ENCODE results near the gene PANK1.
"Not testable (repeated sequence)": the region's sequence is repeated elsewhere in the genome, so short reads cannot be mapped to it uniquely, and the experiment has no call there.

PANK1 gene

GRCh38 chr10:89574368-89574767, 70.7 kb downstream of the PANK1 start:
- DNase-seq (ENCODE audit: low read depth, low spot score): no peak

GRCh38 chr10:89567576-89568245, 77.3 kb downstream of the PANK1 start:
- DNase-seq (ENCODE audit: low read depth, low spot score): no peak

DNA sequence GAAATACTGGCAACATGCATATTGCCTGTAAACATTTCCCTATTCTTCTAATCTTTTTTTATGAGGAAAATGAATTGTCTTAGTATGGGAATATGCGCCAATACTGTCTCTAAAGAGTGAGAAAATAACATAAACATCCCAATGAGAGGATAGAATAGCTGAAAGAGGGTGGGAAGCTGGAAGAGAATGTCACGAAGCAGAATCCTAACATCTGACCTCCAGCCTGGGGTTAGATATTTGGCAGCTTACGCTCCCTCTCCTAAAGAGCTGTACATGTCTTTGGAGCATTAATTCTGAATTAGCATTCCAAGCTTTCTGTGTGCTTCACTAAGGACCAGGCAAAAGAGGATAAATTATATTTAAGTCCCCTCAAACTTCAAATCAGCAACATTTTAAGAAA, 78.0 kb downstream of the PANK1 start:
- DNase-seq (ENCODE audit: low read depth, low spot score): no peak

DNA sequence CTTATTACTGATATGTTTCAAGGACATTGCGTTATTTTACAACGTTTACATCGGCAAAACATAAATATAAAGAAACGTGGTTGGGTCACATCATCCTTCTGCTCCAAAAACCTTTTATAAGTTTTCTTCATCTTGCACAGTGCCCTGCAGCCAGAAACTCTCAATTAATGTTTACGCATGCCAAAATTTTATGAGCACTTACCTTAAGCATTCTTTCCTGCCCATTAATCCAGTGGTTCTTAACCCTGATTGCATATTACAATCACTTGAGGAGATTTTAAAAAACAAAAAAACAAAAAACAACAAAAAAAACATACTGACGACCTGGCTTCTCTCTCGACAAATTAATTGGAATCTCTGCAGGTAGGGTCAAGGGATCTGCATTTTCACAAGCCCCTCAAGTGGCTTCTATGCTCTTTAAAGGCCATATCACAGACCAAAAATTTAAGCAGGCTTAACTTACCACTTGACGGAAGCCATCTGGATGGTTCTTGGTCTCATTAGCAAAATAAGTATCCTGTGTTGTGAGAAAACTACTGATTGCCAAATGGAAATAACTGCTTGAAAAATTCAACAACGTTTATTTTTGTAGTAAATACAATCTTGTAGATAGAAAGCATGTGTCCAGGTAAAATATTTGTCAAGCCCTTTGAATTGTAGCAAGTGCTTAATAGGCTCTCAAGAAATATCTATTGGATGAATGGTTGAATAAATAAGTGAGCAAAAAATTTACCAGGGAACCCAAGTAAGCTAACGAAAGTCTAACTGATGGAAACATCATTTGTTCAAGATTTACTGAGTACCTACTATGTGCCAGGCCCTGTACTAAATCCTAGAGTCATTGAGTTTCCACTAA, 78.7 kb downstream of the PANK1 start:
- no peak for DNase-seq (ENCODE audit: low read depth, low spot score)

- no peak for DNase-seq (ENCODE audit: low read depth, low spot score)
These were observed 79.9 kb downstream of the PANK1 start for GRCh38 chr10:89565180-89565579.

DNA sequence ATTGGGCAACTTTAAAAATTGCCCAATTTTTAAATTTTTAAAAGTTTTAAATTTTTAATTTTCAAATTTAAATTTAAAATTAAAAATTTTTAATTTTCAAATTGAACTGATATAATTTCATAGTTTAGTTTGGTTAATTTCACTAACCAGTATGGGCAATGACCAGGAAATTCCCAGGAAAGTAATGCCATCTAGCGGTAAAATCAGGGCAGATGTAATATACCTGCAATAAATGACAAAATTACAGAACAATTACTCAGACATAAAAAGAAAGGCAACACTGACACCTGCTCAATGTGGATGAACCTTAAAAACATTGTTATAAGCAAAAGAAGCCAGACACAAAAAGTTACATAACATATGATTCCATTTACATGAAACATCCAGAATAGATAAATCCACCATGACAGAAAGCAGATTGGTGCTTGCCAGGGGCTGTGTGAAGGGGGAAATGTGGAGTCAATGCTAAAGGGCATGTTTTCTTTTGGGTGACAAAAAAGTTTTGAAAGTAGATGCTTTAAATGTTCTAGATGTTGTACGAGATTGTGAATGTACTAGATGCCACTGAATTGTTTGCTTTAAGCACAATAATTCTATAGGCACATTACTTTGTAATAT, 81.1 kb downstream of the PANK1 start:
- no peak for DNase-seq (ENCODE audit: low read depth, low spot score)

DNA sequence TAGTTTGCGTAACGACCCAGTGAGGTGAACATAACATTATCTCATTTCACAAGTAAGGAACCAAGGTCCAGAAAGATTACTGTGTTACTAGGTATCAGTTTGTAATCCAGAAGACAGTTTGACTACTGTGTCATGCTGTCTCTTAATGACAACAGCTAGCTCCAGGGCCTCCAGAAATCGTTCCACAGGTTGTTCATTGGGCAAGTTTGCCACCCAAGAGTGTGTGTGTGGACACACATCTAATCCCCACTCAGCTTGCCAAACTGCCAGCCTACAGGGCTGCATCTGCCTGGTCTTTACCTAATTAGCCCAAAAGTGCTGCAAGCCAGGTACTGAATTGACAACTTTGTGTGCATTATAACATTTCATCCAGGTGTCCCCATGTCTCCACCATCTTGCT, 81.7 kb downstream of the PANK1 start:
- DNase-seq (ENCODE audit: low read depth, low spot score): no peak

DNA sequence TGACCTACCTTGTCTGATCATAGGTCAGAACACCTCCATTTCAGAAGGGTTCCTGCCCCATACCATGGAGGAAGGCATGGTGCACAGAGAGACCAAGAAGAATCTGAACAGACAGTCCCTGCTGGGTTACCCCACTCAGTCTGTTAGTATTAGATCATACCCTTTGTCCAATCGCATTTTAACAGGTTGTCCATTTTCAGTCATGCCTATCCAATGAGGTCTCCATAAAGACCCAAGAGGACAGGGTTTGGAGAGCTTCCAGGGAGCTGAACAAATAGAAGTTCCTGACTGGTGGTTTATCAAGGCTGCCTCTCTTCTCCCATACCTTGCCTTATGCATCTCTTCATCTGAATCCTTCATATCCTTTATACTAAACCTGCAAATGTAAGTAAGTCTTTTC, 88.4 kb downstream of the PANK1 start:
- no peak for DNase-seq (ENCODE audit: low read depth, low spot score)

- DNase-seq (ENCODE audit: low read depth, low spot score): no peak
These were observed 89.2 kb downstream of the PANK1 start for GRCh38 chr10:89555688-89556445.

DNA sequence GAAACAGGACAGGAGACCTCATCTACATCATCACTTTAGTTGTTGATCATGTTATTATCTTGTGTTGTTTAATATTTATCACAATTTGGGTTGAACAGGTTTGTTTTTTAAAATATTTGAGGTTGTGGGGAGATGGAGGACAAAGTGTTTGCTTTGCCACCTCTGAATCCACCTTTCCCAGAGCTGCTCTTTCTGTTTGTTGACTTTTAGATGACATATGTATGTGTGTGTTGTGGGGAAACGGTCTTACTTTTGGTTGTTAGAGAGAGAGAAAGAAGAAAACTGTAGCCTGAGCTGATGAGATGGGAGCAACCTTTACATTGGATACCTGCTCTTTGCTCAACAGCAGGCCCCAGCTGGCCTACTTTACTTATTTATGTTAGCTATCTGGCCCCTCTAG, 90.6 kb downstream of the PANK1 start:
- no peak for DNase-seq (ENCODE audit: low read depth, low spot score)

- no peak for DNase-seq (ENCODE audit: low read depth, low spot score)
These were observed 91.8 kb downstream of the PANK1 start for GRCh38 chr10:89553064-89553734.

DNA sequence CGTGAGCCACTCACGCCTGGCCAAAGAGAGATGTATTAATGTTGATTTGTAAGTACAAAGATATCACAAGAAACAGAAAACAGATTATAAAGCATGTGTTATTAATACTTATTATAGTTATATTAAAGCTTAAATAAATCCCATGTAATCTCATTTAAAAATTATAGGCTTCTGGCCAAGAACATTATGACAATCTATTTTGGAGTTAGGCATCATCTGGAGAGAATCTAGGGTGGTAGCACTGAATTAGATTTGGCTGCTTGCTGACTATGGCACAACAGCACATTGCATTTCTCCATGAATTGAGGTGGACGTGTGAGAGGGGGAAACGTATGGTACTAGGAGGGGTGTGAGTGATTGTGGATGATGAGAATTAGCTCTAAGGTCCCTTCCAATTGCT, 92.8 kb downstream of the PANK1 start:
- no peak for DNase-seq (ENCODE audit: low read depth, low spot score)

DNA sequence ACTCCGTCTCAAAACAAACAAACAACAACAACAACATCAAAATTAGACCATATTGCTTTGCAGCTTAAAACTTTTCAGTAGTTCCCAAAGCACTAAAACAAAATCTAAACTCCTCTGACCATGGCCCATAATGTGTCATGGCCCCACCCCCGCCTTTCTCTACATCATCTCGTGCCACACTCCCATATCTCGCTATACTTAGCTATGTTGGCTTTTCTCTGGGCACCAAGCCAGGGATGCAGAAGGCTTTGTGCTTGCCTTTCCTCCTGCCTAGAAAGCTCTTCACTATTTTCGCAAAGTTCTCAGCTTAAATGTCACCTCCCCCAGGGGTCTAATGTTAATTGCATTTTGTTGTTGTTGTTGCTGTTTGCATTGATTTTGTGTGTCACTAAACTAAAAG, 94.5 kb downstream of the PANK1 start:
- no peak for DNase-seq (ENCODE audit: low read depth, low spot score)

DNA sequence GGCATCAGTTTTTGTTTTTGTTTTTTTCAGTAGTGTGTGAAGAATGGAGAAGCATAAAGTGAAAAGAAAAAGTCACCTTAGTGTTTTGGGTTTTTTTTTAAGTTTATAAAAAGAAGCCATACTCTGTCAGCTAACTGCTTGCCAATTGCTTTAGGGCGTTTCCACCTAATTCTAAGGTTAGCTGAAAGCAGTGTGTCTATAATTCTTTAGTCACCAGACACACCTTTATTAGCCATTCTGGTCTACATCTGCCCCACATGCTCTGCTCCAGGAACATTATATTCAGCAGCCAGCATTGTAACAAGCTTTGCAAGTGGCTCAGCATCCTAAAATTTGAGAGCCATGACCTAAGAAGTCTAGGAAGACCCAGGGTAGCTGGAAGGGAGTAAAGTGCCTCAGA, 95.5 kb downstream of the PANK1 start:
- DNase-seq (ENCODE audit: low read depth, low spot score): no peak

DNA sequence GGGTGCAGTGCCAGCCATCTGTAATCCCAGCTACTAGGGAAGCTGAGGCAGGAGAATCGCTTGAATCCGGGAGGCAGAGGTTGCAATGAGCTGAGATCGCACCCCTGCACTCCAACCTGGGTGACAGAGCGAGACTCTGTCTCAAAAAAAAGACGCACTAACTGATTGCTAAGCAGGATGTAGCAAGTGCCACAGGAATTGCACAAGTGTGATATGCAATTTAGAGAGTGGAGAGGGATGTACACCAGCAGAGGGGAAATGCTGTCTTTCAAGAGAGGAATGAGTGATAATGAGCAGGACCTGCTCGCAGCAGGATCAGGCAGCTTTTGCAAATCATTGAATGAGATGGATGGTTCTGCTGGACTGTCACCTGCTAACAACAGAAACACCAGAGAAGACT, 96.4 kb downstream of the PANK1 start:
- DNase-seq (ENCODE audit: low read depth, low spot score): no peak

DNA sequence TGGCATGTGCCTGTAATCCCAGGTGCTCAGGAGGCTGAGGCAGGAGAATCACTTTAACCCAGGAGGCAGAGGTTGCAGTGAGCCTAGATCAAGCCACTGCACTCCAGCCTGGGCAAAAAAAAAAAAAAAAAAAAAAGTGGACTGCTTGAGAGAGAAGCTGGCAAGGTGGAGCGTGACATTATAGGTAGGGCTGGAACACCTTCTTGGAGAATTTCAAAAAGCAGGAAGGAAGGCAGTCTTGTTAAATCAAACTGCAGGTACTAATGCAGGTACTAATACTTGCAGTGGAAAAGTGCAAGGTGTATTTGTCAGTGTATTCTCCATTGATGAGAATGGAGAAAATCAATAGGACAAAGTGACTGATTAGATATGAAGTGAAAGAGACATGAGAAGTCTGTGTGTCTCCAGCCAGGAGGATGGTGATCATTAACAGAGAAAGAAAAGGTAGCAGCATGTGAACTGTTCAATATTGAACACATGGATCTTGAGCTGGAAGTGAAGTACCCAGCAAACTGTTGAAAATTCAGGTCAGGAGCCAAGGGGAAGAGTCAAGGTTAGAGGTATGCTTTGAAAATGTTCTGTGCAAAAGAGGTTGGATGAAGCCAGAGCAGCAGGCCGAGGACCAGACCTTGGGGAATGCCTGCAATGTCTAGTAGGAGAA, 97.1 kb downstream of the PANK1 start:
- no peak for DNase-seq (ENCODE audit: low read depth, low spot score)

- not testable (repeated sequence) for DNase-seq (ENCODE audit: low read depth, low spot score)
These were observed 98.4 kb downstream of the PANK1 start for GRCh38 chr10:89546651-89547050.

DNA sequence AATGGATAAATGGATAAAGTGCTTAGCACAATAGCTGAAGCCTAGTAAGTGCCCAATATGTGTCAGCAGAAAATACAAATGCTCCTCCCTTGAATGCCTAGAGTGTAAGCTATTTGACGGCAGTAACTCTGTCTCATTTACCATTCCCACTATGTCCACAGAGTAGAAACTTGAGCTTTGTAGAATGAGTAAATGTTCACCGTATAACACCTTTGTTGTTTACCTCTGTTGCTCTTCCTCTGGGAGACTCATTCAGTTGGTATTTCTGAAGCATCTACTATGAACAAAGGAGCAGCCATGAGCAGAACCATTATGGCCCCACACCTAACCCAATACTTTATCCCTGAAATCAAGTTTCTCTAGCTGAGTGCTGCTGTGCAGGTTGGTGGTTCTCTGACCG, 101.2 kb downstream of the PANK1 start:
- no peak for DNase-seq (ENCODE audit: low read depth, low spot score)

DNA sequence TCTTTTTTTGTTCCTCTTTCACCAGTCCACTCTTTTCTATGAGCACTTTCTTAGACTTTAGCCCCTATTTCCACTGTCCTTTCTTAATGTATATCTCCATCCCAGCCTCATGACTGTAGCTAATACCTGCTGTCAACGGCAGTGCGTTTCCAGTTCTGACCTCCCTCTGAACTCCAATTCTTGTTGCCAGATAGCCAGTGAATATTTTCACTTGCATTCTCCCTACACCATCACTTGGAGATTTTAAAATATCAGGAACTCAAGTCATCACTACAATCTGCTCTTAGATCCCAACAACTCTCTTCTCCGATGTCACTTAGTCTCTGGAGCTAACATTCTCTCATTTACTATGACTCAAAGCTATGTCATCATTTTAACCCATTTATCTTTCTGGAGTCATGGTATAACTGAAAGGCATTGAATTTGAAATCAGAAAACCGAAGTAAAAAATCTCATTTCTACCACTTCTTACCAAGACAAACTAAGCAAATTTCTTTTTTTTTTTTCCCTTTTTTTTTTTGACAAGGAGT, 104.6 kb downstream of the PANK1 start:
- no peak for DNase-seq (ENCODE audit: low read depth, low spot score)

DNA sequence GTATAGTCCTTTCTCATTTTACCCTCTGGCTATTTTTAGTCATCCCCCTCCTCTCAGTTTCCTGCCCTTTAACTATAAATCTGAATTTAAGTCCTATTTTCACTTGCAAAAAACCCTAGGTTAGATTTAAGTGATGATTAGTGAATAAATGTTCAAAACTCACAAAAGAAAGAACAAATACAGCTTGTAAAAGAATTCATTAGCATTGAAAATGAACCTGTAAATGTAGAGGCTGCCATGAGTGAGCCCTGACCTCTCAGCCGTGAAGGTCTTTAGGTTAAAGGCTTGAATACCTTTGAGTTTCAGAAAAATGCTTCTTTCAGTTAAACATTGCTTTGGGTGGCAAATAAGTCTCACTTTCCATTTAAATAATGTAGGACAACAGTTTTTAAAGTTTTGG, 107.7 kb downstream of the PANK1 start:
- no peak for DNase-seq (ENCODE audit: low read depth, low spot score)

- no peak for DNase-seq (ENCODE audit: low read depth, low spot score)
These were observed 109.1 kb downstream of the PANK1 start for GRCh38 chr10:89536013-89536354.

Measured in brain pericyte (primary cell).